HCEC 1CT (cell line): ENCODE measurements around the gene BAZ2B.
A peak's percentile ranks its signal among the peaks of the same experiment; 100 is the strongest.
"Not testable (repeated sequence)": the region's sequence is repeated elsewhere in the genome, so short reads cannot be mapped to it uniquely, and the experiment has no call there.

Experiments used
- DNase-seq: peaks from one replicate; pipeline ENCODE4 v3.0.0-alpha.2; 2017

Gene BAZ2B

DNA sequence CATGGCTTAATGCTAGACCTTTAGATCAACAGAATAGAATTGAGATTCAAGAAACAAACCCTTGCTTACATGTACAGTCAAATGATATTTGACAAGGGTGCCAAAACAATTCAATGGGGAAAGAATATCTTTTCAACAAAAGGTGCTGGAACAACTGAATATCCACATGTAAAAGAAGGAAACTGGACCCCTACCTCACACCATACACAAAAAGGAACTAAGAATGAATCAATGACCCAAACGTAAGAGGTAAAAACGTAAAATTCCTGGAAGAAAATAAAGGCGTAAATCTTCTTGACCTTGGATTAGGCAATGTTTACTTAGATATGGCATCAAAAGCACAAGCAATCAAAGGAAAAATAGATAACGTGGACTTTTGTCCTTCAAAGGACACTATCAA lies 43.1 kb downstream of the BAZ2B start:
- no peak for DNase-seq

DNA sequence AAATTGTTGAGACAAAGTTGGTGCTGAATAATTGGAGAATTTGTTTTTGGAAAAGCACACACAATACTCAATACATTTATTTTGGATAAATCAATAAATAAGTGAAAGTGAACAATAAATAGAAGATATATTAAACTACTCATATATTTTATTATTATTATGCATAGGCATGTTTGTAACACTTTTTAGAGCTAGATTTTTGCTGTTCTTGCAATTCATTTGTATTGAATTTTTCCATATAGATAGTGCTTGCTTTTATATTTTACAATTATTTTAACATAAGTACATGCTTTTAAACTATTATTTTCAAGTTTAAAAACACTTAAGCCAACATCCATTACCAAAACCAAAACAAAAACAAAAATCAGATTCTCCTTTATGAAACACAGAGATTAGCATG lies 43.9 kb downstream of the BAZ2B start:
- DNase-seq: no peak

DNA sequence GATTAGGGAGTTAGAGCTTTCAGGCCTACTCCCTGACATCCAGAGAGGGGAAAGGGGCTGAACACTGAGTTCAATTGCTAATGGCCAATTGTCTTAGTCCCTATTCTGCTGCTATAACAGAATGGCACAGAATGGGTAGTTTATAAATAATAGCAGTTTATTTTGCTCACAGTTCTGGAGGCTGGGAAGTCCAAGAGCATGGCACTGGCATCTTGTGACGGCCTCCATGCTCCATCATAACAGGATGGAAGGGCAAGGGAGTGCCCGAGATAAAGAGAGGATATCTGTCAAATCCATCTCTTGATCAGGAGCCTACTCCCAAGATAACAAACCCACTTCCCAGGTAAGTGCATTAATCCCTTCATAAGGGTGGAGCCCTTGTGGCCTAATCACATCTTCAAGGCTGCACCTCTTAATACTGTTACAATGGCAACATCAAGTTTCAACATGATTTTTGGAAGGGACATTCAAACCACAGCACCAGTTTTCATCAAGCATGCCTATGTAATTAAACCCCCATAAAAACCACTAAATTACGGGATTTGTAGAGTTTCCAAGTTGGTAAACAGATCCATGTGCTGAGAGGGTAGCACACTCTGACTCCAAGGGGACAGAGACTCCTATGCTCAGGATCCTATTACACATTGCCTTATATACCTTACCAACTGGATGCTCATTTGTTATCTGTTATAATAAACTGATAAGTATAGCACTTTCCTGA lies 44.6 kb downstream of the BAZ2B start:
- no peak for DNase-seq

DNA sequence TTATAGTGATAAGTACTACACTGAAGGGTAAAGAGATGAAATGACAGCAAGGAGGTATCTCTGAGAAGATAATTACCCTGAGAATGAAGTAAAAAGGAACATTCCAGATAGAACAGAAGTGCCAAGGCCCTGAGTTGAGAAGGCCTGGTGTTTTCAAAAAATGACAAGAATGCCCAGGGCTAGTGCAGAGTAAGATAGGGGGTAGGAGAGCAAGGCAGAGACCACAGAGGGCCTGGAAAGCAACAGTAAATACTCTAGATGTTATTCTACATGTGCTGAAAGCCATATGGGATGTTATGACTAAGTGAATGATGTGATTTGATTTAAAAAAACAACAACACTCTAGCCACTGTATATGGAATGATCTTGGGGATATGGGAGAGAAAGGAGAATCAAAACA lies 52.3 kb downstream of the BAZ2B start:
- peak; percentile 3 for DNase-seq

DNA sequence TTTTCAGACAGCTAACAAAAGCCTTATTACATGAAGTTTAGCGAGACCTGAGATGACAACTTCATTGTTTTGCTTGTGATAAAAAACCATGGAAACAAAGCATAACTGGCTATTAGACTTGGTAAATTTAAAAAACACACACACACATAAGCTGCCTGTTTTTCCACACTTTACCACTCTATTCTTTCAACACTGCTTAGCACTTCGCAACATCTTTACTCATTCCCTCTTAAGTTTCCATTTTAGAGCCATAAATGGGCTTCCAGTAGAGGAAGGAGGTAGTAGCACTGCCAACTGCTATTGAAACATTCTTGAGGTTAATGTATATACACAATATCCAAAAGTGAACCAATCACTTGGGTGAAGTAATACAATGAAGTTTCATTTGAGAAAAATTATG lies 54.1 kb downstream of the BAZ2B start:
- DNase-seq: peak; percentile 23

DNA sequence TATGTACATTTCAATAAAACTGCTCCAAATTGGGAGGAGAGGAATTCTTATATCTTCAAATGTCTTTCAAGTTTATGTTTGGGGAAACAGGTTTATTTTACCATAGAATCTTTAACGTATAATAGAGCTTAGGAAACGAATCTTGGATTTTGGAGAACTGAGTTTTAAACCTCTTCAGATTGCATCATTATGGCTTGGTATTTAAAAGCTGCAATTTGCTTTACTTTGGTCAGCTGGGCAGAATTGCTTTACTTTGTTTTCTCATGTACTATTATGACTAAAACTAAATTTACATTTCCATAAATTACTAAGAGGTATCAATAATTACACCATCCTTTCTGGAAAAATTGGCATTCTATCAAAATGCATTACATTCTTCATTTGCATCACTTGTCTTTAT lies 54.6 kb downstream of the BAZ2B start:
- DNase-seq: no peak

DNA sequence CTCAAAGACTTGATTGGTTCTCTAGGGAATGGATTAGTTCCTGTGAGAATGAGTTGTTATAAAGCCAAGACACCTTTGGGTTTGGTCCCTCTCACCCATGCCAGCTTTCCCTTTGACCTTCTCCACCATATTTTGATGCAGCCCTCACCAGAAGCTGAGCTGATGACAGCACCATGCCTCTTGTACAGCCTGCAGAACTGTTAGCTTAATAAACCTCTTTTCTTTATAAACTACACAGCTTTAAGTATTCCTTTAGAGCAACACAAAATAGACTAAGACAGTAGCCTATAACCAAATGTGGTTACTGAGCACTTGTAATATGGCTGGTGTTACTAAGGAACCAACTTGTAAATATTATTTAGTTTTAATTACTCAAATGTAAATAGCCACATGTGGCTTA lies 55.1 kb downstream of the BAZ2B start:
- DNase-seq: no peak

GRCh38 chr2:159559034-159559433 lies 57.3 kb downstream of the BAZ2B start:
- no peak for DNase-seq

- DNase-seq: no peak
Measured at GRCh38 chr2:159558479-159558878, 57.9 kb downstream of the BAZ2B start.

DNA sequence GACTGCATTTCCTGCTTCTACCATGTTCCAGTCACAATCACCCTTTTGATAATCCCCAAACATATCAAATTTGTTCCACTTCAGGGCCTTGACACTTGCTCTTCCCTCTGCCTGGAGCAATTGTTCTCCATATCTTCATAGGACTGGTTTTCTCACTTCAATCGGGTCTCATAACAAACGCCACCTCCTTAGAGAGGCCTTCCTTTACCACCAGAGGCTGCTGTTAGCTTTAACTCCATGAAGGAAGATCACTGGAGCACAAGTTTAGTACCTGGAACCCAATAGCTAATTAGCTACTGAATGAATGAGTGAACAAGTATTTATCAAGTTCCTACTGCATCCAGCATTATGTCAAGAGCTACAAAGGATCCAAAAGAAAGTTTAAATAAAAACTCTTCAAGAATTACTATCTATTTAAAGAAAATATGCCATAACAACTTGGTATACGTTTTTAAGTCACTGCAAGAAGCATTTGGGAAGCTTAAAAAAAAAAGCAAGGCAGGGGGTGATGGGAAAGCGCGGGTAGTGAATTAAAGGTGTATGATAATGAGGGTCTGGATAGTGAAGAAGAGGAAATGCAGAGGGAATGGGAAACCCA lies 58.8 kb downstream of the BAZ2B start:
- DNase-seq: peak; percentile 28

- DNase-seq: no peak
Measured at GRCh38 chr2:159555651-159556392, 60.5 kb downstream of the BAZ2B start.

GRCh38 chr2:159553727-159554126 lies 62.6 kb downstream of the BAZ2B start:
- DNase-seq: no peak

GRCh38 chr2:159551806-159552205 lies 64.5 kb downstream of the BAZ2B start:
- DNase-seq: no peak

DNA sequence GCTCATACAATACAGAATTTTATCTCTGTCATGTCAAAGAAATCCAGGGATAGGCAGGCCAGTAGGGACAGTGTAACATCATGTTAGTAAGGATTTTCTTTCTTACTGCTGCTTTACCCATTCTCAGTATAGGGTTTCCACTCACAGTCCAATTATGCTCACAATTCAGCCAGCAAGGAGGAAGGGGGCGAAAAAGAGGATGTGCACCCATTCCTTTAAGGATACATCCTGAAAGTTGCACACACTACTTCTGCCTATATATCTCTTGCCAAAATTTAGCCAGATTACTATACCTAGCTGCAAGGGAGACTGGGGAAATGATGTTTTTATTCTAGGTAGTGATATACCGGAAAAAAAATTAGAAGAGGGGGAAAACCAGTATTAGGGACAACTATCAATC lies 66.1 kb downstream of the BAZ2B start:
- no peak for DNase-seq

DNA sequence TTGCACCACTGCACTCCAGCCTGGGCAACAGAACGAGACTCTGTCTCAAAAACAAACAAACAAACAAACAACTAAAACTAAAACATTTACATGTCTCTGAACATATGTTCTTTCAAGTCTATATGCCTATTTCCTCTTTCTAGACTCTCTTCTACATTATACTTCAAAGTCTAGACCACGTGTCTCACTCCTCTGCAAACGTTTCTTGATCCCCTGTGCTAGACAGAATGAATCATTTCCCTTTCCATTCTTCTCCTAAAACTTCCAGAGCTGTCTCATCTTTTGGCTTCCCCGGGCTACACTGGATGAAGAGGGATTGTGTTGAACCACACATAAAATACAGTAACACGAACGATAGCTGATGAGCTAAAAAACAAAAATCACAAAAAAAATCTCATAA lies 67.1 kb downstream of the BAZ2B start:
- DNase-seq: no peak

DNA sequence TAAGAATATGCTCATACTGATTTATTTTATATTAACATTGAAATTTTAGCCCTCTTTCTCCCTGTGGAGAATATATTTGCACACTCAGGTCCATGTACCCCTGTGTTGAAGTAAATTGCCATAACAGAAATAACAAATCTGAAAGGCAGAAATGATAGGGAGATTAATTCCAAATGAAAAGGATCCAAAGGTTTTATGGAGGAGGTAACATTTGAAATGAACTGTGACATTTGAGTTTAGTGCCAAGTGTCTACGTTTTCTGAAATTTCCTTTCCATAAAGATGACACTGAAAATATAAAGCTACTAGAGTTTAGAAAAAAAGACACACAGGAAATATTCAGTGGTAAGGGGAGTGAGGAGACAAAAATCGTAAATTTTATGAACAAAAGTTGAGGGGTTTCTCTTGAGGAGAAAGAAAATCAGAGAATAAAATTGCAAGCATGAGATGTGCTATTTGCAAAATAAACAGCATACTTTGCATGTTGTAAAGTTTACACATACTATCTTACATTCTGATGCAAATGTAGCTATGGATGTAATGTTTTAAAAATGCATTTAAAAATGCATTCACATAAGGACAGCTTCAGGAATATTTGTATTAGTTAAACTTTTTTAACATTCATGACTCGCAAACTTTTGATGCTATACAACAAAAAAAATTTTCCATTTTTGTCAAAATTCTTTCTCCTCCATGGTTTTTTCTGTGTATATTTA lies 69.5 kb downstream of the BAZ2B start:
- DNase-seq: no peak

DNA sequence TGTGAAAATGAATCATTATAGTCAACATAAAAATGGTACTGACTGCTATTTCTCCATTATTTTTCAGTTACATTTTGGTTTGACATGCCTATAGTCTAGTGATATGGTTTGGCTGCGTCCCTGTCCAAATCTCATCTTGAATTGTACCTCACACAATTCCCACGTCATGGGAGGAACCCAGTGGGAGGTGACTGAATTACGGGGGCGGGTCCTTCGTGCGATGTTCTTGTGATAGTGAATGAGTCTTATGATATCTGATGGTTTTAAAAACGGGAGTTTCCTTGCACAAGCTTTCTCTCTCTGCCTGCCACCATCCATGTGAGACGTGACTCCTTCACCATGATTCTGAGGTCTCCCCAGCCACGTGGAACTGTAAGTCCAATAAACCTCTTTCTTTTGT lies 70.3 kb downstream of the BAZ2B start:
- DNase-seq: no peak

- no peak for DNase-seq
Measured at GRCh38 chr2:159545085-159545484, 71.3 kb downstream of the BAZ2B start.

GRCh38 chr2:159542101-159542500 lies 74.2 kb downstream of the BAZ2B start:
- no peak for DNase-seq

- no peak for DNase-seq
Measured at GRCh38 chr2:159539701-159540100, 76.6 kb downstream of the BAZ2B start.

DNA sequence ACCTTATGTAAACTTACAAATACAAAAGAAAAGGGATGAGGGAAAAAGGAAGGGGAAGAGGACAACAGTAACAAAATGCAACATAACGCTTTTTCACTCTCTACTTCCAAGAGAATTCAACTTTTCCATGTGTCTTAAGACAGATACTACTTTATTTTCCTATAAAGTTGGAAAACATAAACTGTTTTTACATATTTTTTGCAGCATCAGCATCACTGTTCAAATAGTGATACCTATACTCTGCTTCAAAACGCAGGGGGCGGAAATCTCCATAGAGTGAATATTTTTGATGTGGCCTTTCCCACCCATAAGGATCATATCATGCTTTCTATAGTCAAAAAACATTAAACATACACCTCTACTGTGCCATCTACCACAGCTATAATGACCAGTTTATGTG lies 77.5 kb downstream of the BAZ2B start:
- DNase-seq: no peak

DNA sequence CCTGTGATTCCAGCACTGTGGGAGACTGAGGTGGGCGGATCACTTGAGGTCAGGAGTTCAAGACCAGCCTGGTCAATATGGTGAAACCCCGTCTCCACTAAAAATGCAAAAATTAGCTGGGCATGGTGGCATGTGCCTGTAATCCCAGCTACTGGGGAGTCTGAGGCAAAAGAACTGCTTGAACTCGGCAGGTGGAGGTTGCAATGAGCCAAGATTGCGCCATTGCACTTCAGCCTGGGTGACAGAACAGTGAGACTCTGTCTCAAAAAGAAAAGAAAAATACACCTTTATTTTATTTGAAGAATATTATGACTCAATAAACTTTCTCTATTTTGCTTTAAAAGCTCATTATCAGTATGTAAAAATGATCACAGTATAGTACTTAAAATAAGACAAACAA lies 81.1 kb downstream of the BAZ2B start:
- DNase-seq: not testable (repeated sequence)

DNA sequence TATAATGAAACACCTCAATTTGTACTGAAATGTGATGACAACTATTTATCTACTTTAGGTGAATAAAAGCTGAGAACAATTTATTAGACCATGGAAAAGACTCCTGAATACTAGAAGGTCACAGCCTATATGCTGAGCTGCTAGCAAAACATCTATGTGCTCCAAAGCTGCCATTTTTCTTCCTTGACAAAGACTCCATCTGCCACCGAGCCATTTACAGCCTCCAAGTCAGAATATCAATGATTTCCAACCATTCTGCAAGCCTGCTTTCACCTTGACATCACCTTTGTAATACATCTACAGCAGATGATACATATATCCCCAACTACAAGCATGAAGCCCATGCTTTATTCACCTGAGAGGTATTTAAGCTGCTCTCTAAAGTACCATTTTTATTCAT lies 84.9 kb downstream of the BAZ2B start:
- no peak for DNase-seq

DNA sequence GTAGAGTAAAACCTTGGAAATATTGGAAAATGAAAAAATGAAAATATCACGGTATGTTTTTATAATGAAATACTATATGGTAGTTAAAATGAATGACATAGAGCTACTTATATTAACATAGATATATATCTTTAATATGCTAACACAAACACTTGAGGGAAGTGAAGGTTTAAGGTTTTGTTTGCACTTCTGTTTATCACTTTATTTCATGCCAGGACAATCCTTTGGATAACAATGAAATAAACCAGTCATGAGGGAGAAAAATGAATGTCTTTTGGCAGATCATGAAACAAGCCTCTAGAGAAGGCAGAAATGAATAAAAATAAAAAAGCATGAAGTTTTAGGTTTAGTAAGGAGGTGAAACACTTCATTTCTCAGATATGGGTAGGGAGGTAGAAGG lies 89.9 kb downstream of the BAZ2B start:
- DNase-seq: no peak
